Fibroblast of upper back skin (primary cell): ENCODE results near the gene PNPLA1.

Experiments
- DNase-seq: peaks from one replicate; pipeline ENCODE4 v3.0.0-alpha.2; 2013

The PNPLA1 gene

GRCh38 chr6:36285797-36286196, 15.9 kb downstream of the PNPLA1 start:
- DNase-seq, result no peak

- no peak for DNase-seq
Observed at GRCh38 chr6:36286858-36287257, 17.0 kb downstream of the PNPLA1 start.

- no peak for DNase-seq
Observed at GRCh38 chr6:36289281-36289878, 19.5 kb downstream of the PNPLA1 start.

GRCh38 chr6:36290668-36291620, 21.1 kb downstream of the PNPLA1 start:
- DNase-seq, result peak; percentile 39

GRCh38 chr6:36292170-36292569, 22.3 kb downstream of the PNPLA1 start:
- no peak for DNase-seq

- peak; percentile 46 for DNase-seq
Observed at GRCh38 chr6:36296240-36296639, 26.4 kb downstream of the PNPLA1 start.

- DNase-seq, result no peak
Observed at GRCh38 chr6:36297051-36297450, 27.2 kb downstream of the PNPLA1 start.

GRCh38 chr6:36297511-36297910, 27.7 kb downstream of the PNPLA1 start:
- no peak for DNase-seq

GRCh38 chr6:36298027-36298426, 28.2 kb downstream of the PNPLA1 start:
- DNase-seq, result no peak

- no peak for DNase-seq
Observed at GRCh38 chr6:36301085-36301658, 31.3 kb downstream of the PNPLA1 start.

- DNase-seq, result no peak
Observed at GRCh38 chr6:36301781-36302180, 31.9 kb downstream of the PNPLA1 start.

- peak; percentile 86 for DNase-seq
Observed at GRCh38 chr6:36302227-36302976, 32.5 kb downstream of the PNPLA1 start.

- DNase-seq, result no peak
Observed at GRCh38 chr6:36305885-36306284, 36.0 kb downstream of the PNPLA1 start.

- no peak for DNase-seq
Observed at GRCh38 chr6:36306375-36306774, 36.5 kb downstream of the PNPLA1 start.

GRCh38 chr6:36308514-36308913, 38.7 kb downstream of the PNPLA1 start:
- no peak for DNase-seq

- no peak for DNase-seq
Observed at GRCh38 chr6:36309203-36309602, 39.3 kb downstream of the PNPLA1 start.

- DNase-seq, result no peak
Observed at GRCh38 chr6:36309900-36310299, 40.0 kb downstream of the PNPLA1 start.

- no peak for DNase-seq
Observed at GRCh38 chr6:36312854-36313648, 43.2 kb downstream of the PNPLA1 start.

GRCh38 chr6:36313649-36313936, 43.7 kb downstream of the PNPLA1 start:
- no peak for DNase-seq

GRCh38 chr6:36314221-36315014, 44.6 kb downstream of the PNPLA1 start:
- DNase-seq, result no peak

GRCh38 chr6:36315921-36316320, 46.1 kb downstream of the PNPLA1 start:
- DNase-seq, result no peak

- no peak for DNase-seq
Observed at GRCh38 chr6:36317623-36318022, 47.8 kb downstream of the PNPLA1 start.
